Activated CD4-positive, alpha-beta T cell treated with anti-CD3 and anti-CD28 coated beads, Interleukin-2, amount 10 ng/mL, durations not matched to agents 24 days and 14 days (primary cell): ENCODE data around the gene WDFY1. TPM values are rescaled to one million over a fixed set of nuclear protein-coding genes. Genes with fewer than 3 reads are reported as not detected.
"Not testable (repeated sequence)": the region's sequence is repeated elsewhere in the genome, so short reads cannot be mapped to it uniquely, and the experiment has no call there.

Source experiments
- DNase-seq: peaks from one replicate; pipeline ENCODE4 v3.0.0; 2022
- H3K27ac Mint-ChIP-seq: one replicate; pipeline ENCODE4 v1.8.0; 2022; ENCODE audit warnings: mild to moderate bottlenecking, mixed read lengths
- H3K27me3 Mint-ChIP-seq: one replicate; pipeline ENCODE4 v1.8.0; 2022; ENCODE audit warnings: mixed read lengths
- H3K36me3 Mint-ChIP-seq: one replicate; pipeline ENCODE4 v1.8.0; 2022; ENCODE audit warnings: low read depth, mild to moderate bottlenecking, mixed read lengths
- H3K4me1 Mint-ChIP-seq: one replicate; pipeline ENCODE4 v1.8.0; 2021; ENCODE audit warnings: mixed read lengths
- H3K4me3 Mint-ChIP-seq: one replicate; pipeline ENCODE4 v1.8.0; 2022; ENCODE audit warnings: mild to moderate bottlenecking, moderate library complexity, mixed read lengths
- H3K9me3 Mint-ChIP-seq: one replicate; pipeline ENCODE4 v1.8.0; 2021; ENCODE audit warnings: mixed read lengths
- intact Hi-C: fragments of 100-400 bp; cut with micrococcal nuclease; formaldehyde crosslinking; loops from one replicate; pipeline ENCODE4 v1.15.1; 2023
- total RNA-seq: library from RNA; stranded (reverse); gene quantifications from 2 replicates; pipeline ENCODE4 v1.2.3, GENCODE V29; 2022

The WDFY1 gene
- total RNA-seq, 1 donor from 2014 or later = 25.3 TPM

DNA sequence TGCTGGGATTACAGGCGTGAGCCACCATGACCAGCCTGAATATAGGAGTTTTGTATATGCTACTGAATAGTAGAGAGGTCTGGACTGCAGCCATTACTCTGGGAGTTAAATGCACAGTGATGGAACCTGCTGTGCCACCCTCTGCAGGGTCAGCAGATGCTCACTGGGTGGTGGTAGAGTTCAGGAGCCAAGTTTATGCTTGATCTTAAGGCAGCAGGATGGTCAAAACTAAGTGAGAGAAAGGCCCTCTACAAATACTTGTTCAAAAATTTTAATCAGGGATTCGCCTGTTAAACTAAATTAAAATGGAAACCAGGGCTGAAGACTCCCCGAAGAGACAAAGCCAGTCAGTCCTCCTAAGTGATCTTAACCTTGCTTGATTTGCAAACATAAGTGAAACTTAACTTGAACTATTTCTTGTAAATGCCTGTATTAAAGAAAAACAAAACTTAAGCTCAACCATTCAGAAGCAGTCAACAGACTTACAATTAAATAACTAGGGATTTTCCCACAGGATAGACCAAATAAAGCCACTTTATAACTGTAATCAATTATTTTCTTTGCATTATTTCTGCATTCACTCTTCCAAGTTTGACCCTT lies 4.2 kb upstream of the WDFY1 start:
- no peaks in the 10 kb centered on the region for H3K27me3 Mint-ChIP-seq
- intact Hi-C loops = no loop called here
- peaks cover 4% of the 10 kb centered on the region for H3K9me3 Mint-ChIP-seq
- peak overlapping the region; percentile 90 for H3K27ac Mint-ChIP-seq
- H3K4me1 Mint-ChIP-seq = peaks cover 52% of the 10 kb centered on the region
- no peak for DNase-seq
- peak overlapping the region; percentile 28 for H3K4me3 Mint-ChIP-seq
- peaks cover 5% of the 10 kb centered on the region for H3K36me3 Mint-ChIP-seq

DNA sequence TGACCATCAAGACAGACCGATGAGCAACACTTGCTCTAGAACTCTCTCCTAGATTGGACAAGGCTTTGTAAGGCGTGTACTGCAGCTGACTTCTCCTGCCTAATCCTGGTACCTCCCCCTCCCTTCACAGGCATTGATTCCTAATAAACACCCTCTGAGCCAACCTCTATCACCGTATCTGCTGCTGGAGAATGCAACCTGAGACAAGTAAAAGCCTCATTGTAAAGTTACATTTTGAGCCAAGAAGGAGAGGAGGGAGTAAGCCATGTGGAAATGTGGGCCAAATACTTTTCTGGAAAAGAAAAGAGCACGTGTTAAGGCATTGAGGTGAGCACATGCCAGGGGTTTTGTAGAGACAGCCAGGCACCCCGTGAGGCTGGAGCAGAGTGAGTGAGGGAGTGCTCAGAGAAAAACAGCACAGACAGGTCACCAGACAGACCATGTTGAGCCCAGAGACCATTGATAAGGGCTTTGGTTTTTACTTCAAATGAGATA lies 2.6 kb upstream of the WDFY1 start:
- Mint-ChIP-seq H3K4me3 (no peak overlapping the region), H3K9me3 (peaks cover 4% of the 10 kb centered on the region), H3K27ac (peak overlapping the region; percentile 31), H3K4me1 (peaks cover 61% of the 10 kb centered on the region), H3K27me3 (no peaks in the 10 kb centered on the region), H3K36me3 (peaks cover 8% of the 10 kb centered on the region)
- DNase-seq = no peak
- intact Hi-C loops = no loop called here

GRCh38 chr2:223945755-223946154 lies 620 bp upstream of the WDFY1 start:
- H3K4me1 Mint-ChIP-seq = peaks cover 58% of the 10 kb centered on the region
- H3K9me3 Mint-ChIP-seq = peaks cover 6% of the 10 kb centered on the region
- DNase-seq = peak; percentile 76
- H3K27me3 Mint-ChIP-seq = no peaks in the 10 kb centered on the region
- intact Hi-C loops = loop anchor here (1.0 kb wide), 1 partner anchor 12 kb away; the partner anchor contains the start of gene MRPL44
- H3K4me3 Mint-ChIP-seq = peak overlapping the region; percentile 91
- peak overlapping the region; percentile 85 for H3K27ac Mint-ChIP-seq
- H3K36me3 Mint-ChIP-seq = peaks cover 14% of the 10 kb centered on the region

- H3K4me3 Mint-ChIP-seq = peak overlapping the region; percentile 91
- peaks cover 54% of the 10 kb centered on the region for H3K4me1 Mint-ChIP-seq
- intact Hi-C loops = loop anchor here (5.0 kb wide), 3 partner anchors 107 to 983 kb away; partner anchors contain the start of genes AP1S3 and CUL3
- peak; percentile 78 for DNase-seq
- H3K27ac Mint-ChIP-seq = peak overlapping the region; percentile 94
- no peaks in the 10 kb centered on the region for H3K27me3 Mint-ChIP-seq
- H3K9me3 Mint-ChIP-seq = peaks cover 4% of the 10 kb centered on the region
- peaks cover 20% of the 10 kb centered on the region for H3K36me3 Mint-ChIP-seq
Observed at GRCh38 chr2:223944166-223944702, 901 bp downstream of the WDFY1 start.

DNA sequence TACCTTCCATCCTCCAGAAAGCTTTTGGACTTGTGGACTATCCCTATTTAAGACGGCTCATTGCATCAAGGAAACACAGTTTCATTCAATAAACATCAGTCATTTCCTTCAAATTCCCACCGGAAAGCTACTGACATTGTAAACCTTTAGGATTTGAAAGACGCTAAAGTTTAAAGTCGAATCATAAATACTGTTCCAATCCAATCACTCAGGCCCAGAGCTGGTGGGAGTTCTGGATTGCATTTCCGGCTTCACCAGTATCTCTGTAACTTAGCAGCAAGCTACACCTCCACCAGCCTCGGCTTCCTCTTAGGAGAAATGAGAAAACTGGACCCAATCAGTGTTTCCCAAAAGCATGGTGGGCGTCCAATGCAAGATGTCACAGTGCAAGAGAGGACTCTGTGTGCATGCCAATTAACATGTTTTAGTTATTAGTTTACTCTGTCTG lies 1.6 kb downstream of the WDFY1 start:
- Mint-ChIP-seq H3K27ac (peak overlapping the region; percentile 94), H3K4me3 (peak overlapping the region; percentile 91), H3K4me1 (peaks cover 54% of the 10 kb centered on the region), H3K9me3 (peaks cover 4% of the 10 kb centered on the region), H3K27me3 (no peaks in the 10 kb centered on the region), H3K36me3 (peaks cover 26% of the 10 kb centered on the region)
- DNase-seq = no peak
- intact Hi-C loops = loop anchor here (5.0 kb wide), 3 partner anchors 106 to 984 kb away; partner anchors contain the start of genes AP1S3 and CUL3

DNA sequence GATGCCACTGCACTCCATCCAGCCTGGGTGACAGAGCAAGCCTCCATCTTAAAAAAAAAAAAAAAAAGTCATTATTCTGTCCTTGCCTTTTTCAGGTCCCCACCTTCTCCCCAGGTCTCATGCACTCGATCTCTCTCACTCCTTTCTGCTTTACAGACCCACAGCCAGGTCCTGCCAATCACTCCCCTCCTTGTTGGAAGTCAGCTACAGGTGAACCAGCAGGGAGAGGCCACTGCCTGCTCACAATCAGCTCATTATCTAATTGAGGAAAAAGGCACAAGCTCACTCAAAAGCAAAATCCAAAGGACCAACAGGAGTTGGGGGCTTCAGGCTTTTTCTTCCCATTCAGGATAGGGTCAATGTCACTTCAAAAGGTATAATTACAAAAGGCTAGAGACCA lies 2.0 kb downstream of the WDFY1 start:
- intact Hi-C loops = loop anchor here (5.0 kb wide), 3 partner anchors 106 to 984 kb away; partner anchors contain the start of genes AP1S3 and CUL3
- no peak for DNase-seq
- Mint-ChIP-seq H3K4me3 (peak overlapping the region; percentile 91), H3K9me3 (peaks cover 4% of the 10 kb centered on the region), H3K36me3 (peaks cover 27% of the 10 kb centered on the region), H3K27ac (peak overlapping the region; percentile 94), H3K27me3 (no peaks in the 10 kb centered on the region), H3K4me1 (peaks cover 55% of the 10 kb centered on the region)

DNA sequence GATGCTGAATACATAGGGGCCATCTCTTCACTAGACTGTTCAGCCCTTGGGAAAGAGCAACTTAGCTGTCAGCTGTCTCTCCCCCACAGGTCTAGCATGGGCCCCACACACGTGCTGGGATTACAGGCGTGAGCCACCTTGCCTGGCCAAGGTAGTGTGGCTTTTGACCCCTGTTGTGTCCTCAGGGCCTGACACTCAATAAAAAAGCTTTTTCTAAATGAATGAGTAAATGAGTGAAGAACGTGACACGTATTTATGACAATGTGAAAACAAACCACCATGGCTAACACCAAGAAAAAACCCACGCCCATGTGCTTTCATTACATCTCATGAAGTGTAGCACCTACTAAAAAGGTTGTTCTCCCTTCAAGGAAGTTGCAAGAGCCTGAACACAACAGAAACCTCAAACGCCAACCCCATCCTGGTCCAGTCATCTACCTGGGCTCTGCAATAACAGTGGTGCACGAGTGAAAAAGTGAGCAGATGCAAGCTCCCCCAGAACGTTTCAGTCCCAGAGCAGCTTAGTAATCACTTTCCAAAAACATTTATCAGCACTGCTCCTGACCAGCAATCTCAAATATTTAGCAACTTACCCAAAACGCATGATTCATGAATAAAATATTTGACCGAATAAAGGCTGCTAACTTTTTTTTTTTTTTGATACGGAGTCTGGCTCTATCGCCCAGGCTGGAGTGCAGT lies 3.4 kb downstream of the WDFY1 start:
- H3K36me3 Mint-ChIP-seq = peaks cover 27% of the 10 kb centered on the region
- peak; percentile 89 for DNase-seq
- H3K4me1 Mint-ChIP-seq = peaks cover 56% of the 10 kb centered on the region
- intact Hi-C loops = loop anchor here (1.0 to 5.0 kb wide), 6 partner anchors 9 to 986 kb away; partner anchors contain the start of genes AP1S3, CUL3 and MRPL44
- H3K27ac Mint-ChIP-seq = peak overlapping the region; percentile 90
- no peaks in the 10 kb centered on the region for H3K27me3 Mint-ChIP-seq
- peak overlapping the region; percentile 76 for H3K4me3 Mint-ChIP-seq
- peaks cover 4% of the 10 kb centered on the region for H3K9me3 Mint-ChIP-seq

DNA sequence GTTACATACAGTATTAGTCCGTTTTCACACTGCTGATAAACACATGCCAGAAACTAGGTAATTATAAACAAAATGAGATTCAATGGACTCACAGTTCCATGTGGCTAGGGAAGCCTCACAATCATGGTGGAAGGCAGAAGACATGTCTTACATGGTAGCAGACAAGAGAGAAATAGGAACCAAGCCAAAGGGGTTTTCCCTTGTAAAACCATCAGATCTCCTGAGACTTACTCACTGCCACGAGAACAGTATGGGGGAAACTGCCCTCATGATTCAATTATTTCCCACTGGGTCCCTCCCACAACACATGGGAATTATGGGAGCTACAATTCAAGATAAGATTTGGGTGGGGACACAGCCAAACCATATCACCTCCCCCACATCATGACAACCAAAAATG lies 5.7 kb downstream of the WDFY1 start:
- DNase-seq, H3K9me3 Mint-ChIP-seq, intact Hi-C loops, H3K27me3 Mint-ChIP-seq: not testable (repeated sequence)
- Mint-ChIP-seq H3K27ac (peak overlapping the region; percentile 55), H3K36me3 (peaks cover 32% of the 10 kb centered on the region), H3K4me1 (peaks cover 65% of the 10 kb centered on the region), H3K4me3 (peak overlapping the region; percentile 55)

- Mint-ChIP-seq H3K27ac (peak overlapping the region; percentile 62), H3K9me3 (peaks cover 4% of the 10 kb centered on the region), H3K4me3 (peak overlapping the region; percentile 48), H3K36me3 (peaks cover 28% of the 10 kb centered on the region), H3K27me3 (no peaks in the 10 kb centered on the region), H3K4me1 (peaks cover 63% of the 10 kb centered on the region)
- DNase-seq = no peak
- intact Hi-C loops = loop anchor here (1.0 to 2.0 kb wide), 3 partner anchors 8 to 41 kb away; no protein-coding TSS in a partner anchor
Observed at GRCh38 chr2:223937535-223937934, 7.6 kb downstream of the WDFY1 start.

- Mint-ChIP-seq H3K27ac (peak overlapping the region; percentile 62), H3K4me1 (peaks cover 61% of the 10 kb centered on the region), H3K36me3 (peaks cover 28% of the 10 kb centered on the region), H3K27me3 (no peaks in the 10 kb centered on the region), H3K9me3 (peaks cover 4% of the 10 kb centered on the region), H3K4me3 (peak overlapping the region; percentile 48)
- intact Hi-C loops = loop anchor here (1.0 to 2.0 kb wide), 3 partner anchors 8 to 40 kb away; no protein-coding TSS in a partner anchor
- DNase-seq = no peak
Observed at GRCh38 chr2:223936862-223937326, 8.2 kb downstream of the WDFY1 start.

DNA sequence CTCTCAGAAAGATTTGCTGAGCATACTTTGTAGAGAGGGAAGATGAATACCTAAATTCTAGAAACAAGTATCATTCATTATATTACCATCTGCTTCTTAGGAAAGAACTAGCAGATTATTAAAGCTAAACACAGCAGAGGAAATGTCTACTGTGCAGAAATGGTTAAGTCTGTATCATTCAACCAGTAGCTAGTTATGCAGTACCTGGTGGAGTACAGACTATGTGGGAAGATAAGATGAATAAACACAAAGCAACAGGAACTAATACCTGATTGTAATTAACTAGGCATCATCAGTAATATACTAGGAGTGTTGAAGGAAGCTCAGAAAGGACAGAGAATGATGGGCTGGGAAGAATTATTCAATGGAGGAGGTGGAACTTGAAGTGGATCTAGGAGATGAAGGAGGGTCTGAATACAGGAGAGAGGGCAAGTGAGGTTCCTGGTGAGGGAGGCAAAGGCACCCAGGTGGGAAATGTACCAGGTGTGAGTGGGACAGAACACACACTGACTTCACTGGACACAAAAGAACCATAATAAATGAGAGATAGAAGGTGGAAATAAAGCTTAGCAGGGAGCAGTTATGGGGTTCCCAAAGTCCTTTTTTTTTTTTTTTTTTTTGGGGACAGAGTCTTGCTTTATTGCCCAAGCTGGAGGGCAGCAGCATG lies 9.5 kb downstream of the WDFY1 start:
- H3K27me3 Mint-ChIP-seq = no peaks in the 10 kb centered on the region
- peaks cover 20% of the 10 kb centered on the region for H3K36me3 Mint-ChIP-seq
- H3K4me3 Mint-ChIP-seq = peak overlapping the region; percentile 0
- no peaks in the 10 kb centered on the region for H3K9me3 Mint-ChIP-seq
- H3K4me1 Mint-ChIP-seq = peaks cover 60% of the 10 kb centered on the region
- no peak for DNase-seq
- intact Hi-C loops = loop anchor here (2.0 kb wide), 2 partner anchors 13 to 39 kb away; no protein-coding TSS in a partner anchor
- peak overlapping the region; percentile 4 for H3K27ac Mint-ChIP-seq

- Mint-ChIP-seq H3K4me3 (no peak overlapping the region), H3K36me3 (peaks cover 19% of the 10 kb centered on the region), H3K4me1 (peaks cover 67% of the 10 kb centered on the region), H3K27me3 (no peaks in the 10 kb centered on the region), H3K9me3 (no peaks in the 10 kb centered on the region), H3K27ac (no peak overlapping the region)
- no peak for DNase-seq
- intact Hi-C loops = no loop called here
Observed at GRCh38 chr2:223934870-223935269, 10.3 kb downstream of the WDFY1 start.
